Measurements from ENCODE around the gene NLRP6. TPM values are rescaled to one million over a fixed set of nuclear protein-coding genes. Genes with fewer than 3 reads are reported as not detected.
"Not testable (repeated sequence)": the region's sequence is repeated elsewhere in the genome, so short reads cannot be mapped to it uniquely, and the experiment has no call there.

The NLRP6 gene
- total RNA-seq, 1 experiment from 2014 or later, result not detected

DNA sequence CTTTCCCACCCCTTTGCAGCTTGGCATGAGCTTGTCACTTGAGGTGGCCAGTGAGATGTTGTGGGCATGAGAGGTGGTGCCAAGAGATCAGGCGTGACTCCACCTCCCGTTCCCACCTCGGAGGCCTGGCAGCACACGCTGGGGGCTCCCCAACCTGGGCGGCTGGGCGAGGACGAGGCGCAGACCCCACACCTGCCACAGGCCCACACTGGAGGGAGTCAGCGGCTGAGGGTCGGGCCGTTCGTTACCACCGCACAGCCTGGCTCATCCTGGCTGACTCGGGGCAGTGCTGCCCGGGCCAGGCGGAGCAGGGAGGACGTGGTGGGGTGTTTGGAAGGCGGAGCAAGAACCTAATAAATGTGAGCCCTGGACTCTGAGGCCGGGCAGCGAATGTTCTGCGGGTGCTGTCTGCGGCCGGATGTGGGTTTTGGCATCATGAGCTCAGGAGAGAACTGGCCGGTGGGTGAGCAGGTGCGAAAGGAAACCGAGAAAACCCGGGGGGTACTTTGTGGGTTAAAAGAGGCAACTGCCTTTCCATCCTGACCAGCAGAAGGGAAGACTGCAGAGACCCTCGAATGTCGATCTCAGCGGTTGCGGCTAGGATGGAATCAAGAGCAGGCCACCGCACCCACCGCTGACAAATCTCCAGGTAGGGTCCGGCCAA is 52.6 kb downstream of the NLRP6 start:
- DNase-seq (ENCODE audit: low spot score), result no peak
- in situ Hi-C loops (cut with HindIII; ENCODE audit: low sequenced_read_pairs), result no loop called here

DNA sequence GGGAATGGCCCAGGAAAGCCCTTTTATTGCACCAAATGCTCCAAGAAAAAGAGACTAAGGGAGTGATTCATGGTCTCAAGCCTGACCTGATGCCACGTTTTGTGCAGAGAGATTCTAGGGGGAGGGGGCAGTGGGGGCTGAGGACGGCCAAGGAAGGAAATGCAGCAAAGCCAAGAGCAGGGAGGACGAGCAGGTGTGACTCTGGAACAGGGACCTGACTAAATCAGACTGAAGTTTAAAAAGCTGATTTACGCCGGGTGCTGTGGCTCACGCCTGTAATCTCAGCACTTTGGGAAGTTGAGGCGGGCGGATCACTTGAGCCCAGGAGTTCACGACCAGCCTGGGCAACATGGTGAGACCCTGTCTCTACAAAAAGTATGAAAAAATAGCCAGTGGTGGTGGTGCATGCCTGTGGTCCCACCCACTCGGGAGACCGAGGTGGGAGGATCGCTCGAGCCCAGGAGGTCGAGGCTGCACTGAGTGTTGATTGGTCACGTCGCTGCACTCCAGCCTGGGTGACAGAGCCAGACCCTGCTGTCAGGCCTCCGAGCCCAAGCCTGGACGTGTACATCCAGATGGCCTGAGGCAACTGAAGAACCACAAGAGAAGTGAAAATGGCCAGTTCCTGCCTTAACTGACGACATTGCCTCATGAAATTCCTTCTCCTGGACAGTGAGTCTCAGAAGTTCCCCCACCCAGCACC is 53.3 kb downstream of the NLRP6 start:
- in situ Hi-C loops (cut with HindIII; ENCODE audit: low sequenced_read_pairs), result no loop called here
- DNase-seq (ENCODE audit: low spot score), result no peak

DNA sequence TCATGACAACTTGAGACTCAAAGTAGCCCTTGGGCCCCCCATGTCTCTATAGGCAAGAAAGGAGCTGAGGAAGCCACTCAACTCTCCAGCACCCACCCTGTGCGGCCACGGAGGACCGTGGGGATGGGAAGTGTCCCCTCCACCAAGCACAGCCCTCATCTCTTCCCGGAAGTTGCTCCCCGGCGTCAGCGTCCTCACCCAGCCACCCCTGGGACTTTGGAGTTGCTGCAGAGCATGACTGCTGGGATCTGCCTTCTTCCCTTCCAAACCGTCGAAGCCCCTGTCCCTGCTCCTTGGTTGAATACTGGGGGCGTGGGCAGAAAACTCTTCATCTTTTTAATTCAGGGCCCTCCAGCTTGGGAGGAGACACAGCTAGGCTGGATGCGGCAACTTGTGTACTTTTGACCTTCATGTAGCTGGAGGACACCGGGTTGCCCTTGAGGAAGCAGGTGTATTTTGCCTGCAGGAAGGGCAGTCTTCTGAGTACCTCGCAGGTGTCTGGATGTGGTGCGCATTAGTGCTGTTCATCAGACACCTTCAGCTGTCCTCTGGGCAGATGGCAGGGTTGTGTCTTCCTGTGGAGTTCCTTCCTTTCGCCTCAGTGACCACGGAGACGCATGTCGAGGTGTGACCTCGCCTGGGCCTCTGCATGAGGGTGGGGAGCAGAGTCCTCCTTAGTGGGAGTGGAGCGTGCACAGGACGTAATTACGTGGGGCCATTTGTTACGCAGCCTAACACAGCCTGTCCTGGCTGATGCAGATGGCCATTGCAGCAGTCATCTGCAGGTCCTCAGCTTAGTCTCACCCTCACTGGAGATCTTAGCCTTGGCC is 54.7 kb downstream of the NLRP6 start:
- DNase-seq (ENCODE audit: low spot score), result no peak
- in situ Hi-C loops (cut with HindIII; ENCODE audit: low sequenced_read_pairs), result no loop called here

DNA sequence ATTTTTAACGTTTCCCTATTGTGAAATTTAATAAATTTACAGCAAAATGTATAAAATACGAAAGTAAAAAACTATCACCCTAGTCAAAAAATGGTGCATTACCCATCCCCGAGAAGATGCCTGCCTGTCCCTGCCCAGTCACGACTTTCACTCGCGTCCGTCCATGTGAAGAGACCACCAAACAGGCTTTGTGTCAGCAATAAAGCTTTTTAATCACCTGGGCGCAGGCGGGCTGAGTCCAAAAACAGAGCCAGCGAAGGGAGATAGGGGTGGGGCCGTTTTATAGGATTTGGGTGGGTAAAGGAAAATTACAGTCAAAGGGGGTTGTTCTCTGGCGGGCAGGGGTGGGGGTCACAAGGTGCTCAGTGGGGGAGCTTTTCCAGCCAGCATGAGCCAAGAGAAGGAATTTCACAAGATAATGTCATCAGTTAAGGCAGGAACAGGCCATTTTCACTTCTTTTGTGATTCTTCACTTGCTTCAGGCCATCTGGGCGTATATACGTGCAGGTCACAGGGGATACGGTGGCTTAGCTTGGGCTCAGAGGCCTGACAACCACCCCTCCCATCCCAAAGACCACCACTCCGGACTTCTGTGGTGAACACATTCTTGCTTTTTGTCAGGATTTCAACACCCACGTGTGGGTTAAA is 55.5 kb downstream of the NLRP6 start:
- DNase-seq (ENCODE audit: low spot score); in situ Hi-C loops (cut with HindIII; ENCODE audit: low sequenced_read_pairs): not testable (repeated sequence)

DNA sequence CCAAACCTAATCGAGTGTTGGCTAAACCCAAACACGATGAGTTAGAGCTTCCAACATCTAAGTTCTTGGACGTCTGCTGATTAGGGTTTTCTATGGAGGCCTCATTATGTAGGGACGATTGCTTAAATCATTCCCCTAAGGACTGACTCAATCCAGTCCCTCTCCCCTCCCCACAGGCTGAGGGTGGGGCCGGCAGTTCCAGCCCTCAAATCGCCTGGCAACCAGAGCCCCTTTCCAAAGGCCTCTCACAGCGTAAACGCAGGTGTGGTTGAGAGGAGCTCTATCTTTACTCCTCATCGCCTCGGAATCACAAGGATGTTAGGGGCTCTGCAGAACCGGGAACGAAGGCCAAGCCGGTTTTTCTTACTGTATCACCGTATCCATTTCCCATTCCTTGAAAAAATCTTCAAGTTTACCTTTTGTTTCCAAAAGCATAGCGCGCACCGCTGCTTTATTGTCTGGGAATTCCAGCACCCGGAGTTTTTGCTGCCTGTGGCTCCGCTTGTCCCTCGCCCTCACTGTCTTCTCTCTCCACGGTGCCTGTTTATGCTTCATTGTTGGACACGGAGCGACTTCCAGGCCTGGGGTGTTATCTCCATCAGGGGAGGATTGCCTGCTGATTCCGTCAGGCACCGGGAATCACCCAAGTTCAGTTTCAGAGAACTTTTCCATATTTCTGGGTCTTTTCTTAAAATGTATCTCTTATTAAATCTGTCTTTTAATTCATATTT is 56.2 kb downstream of the NLRP6 start:
- DNase-seq (ENCODE audit: low spot score), result no peak
- in situ Hi-C loops (cut with HindIII; ENCODE audit: low sequenced_read_pairs), result no loop called here

Other genes with a start within 250 kb of the NLRP6 start
- gene SCGB1C1, start 85.3 kb upstream of the NLRP6 start, total RNA-seq (2014; rRNA removed; shearing (Covaris generic)), result not detected in 2 replicates
- 18.3 and 29.3 TPM in 2 replicates for gene BET1L, start 71.0 kb upstream of the NLRP6 start, total RNA-seq (2014; rRNA removed; shearing (Covaris generic))
- gene RIC8A, start 70.7 kb upstream of the NLRP6 start, total RNA-seq (2014; rRNA removed; shearing (Covaris generic)), result 98.9 and 101 TPM in 2 replicates
- gene SIRT3, start 42.1 kb upstream of the NLRP6 start, total RNA-seq (2014; rRNA removed; shearing (Covaris generic)), result 19.3 and 22.5 TPM in 2 replicates
- gene PSMD13, start 41.4 kb upstream of the NLRP6 start, total RNA-seq (2014; rRNA removed; shearing (Covaris generic)), result 175 and 208 TPM in 2 replicates
- 18.8 and 20.4 TPM in 2 replicates for gene PGGHG, start 10.7 kb downstream of the NLRP6 start, total RNA-seq (2014; rRNA removed; shearing (Covaris generic))
- not detected in 2 replicates for gene IFITM5, start 21.1 kb downstream of the NLRP6 start, total RNA-seq (2014; rRNA removed; shearing (Covaris generic))
- 7.8 and 31.3 TPM in 2 replicates for gene IFITM2, start 29.4 kb downstream of the NLRP6 start, total RNA-seq (2014; rRNA removed; shearing (Covaris generic))
- gene IFITM1, start 35.6 kb downstream of the NLRP6 start, total RNA-seq (2014; rRNA removed; shearing (Covaris generic)), result 76.4 and 108 TPM in 2 replicates
- 36.2 and 45.8 TPM in 2 replicates for gene IFITM3, start 42.5 kb downstream of the NLRP6 start, total RNA-seq (2014; rRNA removed; shearing (Covaris generic))
- 27.4 and 32.1 TPM in 2 replicates for gene B4GALNT4, start 91.1 kb downstream of the NLRP6 start, total RNA-seq (2014; rRNA removed; shearing (Covaris generic))
- 1.1 and 7.9 TPM in 2 replicates for gene PKP3, start 115.8 kb downstream of the NLRP6 start, total RNA-seq (2014; rRNA removed; shearing (Covaris generic))
- 20.6 and 31.9 TPM in 2 replicates for gene SIGIRR, start 136.6 kb downstream of the NLRP6 start, total RNA-seq (2014; rRNA removed; shearing (Covaris generic))
- gene ANO9, start 163.6 kb downstream of the NLRP6 start, total RNA-seq (2014; rRNA removed; shearing (Covaris generic)), result 0.31 and 0.98 TPM in 2 replicates
- 78.1 and 84.1 TPM in 2 replicates for gene PTDSS2, start 171.9 kb downstream of the NLRP6 start, total RNA-seq (2014; rRNA removed; shearing (Covaris generic))
- gene RNH1, start 228.8 kb downstream of the NLRP6 start, total RNA-seq (2014; rRNA removed; shearing (Covaris generic)), result 164 and 168 TPM in 2 replicates

All from G401 (cell line).